Sciatic nerve (tissue), 2 donors: ENCODE results near the gene NDOR1. TPM values are rescaled to one million over a fixed set of nuclear protein-coding genes. Genes with fewer than 3 reads are reported as not detected.
"Not testable (repeated sequence)": the region's sequence is repeated elsewhere in the genome, so short reads cannot be mapped to it uniquely, and the experiment has no call there.

Source experiments
- ATAC-seq: fragments of 200-7000 bp; cut with Tn5 transposase; one replicate; pipeline ENCODE4 v1.9.1; 2020; ENCODE audit warnings: mild to moderate bottlenecking, moderate library complexity
- DNase-seq: peaks from one replicate; pipeline ENCODE4 v3.0.0-alpha.2; 2020; ENCODE audit warnings: low spot score
- intact Hi-C: fragments of 100-400 bp; cut with DNase I; formaldehyde crosslinking; loops from one replicate; pipeline ENCODE4 v1.14.2; 2022
- total RNA-seq: library from RNA; stranded (reverse); fragmentation: NEBNext Ultra II Directional; extraction: Animal tissue kit (Norgen Biotek cat#: 25700); gene quantifications from one replicate; pipeline ENCODE4 v1.2.1, GENCODE V29; 2021
- donor health status: DM: no; HTN: no; CAD: no.
- donor health status: DM: no; HTN: no; CAD: no.

Gene NDOR1
- total RNA-seq, 1 donor from 2014 or later, result 16.5 TPM

DNA sequence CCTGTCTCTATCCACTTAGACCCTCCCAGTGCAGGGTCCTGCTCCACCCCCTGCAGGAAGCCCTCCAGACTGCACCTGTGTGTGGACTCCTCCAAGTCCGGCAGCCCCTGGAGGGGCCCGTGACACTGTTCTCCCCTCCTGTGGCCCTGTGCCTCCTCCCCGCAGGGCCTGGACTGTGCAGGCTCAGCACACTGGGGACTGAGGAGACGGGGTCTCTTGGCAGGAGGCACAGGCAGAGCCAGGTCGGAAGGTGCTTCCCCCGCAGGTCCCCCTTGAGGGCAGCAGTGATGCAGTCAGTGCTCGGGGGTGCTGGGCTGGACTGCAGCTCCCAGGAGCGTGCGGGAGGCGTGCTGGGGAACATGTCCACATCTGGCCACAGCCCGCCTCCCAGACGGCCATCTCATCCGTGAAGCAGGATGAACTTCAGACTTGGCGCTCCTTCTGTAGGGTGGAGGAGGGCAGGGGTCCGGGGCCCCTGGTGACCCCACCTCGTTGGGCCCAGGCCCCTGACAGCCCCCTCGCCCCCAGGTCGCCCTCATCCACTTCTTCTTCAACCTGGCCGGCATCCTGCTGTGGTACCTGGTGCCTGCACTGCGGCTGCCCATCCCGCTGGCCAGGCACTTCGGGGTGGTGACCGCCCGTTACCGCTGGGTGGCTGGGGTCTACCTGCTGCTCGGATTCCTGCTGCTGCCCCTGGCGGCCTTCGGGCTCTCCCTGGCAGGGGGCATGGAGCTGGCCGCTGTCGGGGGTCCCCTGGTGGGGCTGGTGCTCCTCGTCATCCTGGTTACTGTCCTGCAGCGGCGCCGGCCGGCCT is 30.1 kb downstream of the NDOR1 start:
- ATAC-seq (no peak), DNase-seq (no peak)
- intact Hi-C loops, result loop anchor here (10.0 kb wide), 1 partner anchor 51 kb away; the partner anchor contains the start of genes ANAPC2 and SSNA1

DNA sequence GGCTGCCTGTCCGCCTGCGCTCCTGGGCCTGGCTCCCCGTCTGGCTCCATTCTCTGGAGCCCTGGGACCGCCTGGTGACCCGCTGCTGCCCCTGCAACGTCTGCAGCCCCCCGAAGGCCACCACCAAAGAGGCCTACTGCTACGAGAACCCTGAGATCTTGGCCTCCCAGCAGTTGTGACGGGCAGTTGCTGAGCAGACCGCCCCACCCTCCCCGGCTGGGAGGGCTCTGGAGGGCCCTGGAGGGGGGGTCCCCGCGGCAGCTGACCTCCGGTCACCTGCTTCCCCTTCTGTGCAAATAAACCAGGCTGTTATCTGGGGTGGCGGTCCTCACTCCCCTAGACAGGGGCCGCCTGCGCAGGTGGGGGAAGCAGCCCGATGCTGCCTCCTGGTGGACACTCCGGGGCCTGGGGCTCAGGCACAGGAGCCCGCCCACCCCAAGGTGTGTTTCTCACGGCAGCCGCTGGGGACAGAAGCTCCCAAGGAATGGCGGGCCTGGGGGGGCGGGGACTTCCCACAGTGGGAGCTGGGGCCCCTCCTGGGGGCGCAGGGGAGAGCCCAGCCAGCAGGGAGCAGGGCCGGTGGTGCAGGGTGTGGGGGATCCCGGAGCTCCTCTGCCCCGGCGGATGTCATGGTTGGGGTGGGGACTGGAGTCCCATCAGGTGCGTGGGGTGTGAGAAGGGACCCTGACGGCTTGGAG is 30.9 kb downstream of the NDOR1 start:
- intact Hi-C loops, result loop anchor here (10.0 kb wide), 1 partner anchor 52 kb away; the partner anchor contains the start of genes ANAPC2 and SSNA1
- ATAC-seq, result peak; percentile 33
- DNase-seq, result peak; percentile 87

DNA sequence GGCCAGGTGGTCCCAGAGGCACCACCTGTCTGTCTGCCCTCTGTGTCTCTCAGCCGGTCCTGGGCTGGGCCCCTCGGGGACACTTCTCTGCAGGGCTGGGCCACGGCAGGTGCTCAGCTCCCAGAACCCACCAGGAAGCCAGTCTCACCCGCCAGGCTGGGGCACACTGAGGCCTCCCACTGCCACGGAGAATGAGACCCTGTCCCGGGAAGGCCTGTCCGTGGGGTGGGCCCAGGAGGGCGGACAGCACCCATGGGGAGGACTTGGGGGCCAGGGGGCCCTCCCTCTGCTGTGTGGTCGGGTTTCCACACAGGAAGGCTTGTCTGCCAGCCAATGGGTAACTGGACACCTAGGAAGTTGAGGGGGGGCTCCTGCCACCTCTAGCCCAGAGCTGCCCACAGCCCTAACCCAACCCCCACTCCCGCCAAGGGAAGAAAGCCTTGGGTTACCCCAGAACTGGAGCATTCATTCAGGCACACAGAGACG is 31.5 kb downstream of the NDOR1 start:
- DNase-seq (no peak), ATAC-seq (no peak)
- intact Hi-C loops, result loop anchor here (10.0 kb wide), 1 partner anchor 52 kb away; the partner anchor contains the start of genes ANAPC2 and SSNA1

DNA sequence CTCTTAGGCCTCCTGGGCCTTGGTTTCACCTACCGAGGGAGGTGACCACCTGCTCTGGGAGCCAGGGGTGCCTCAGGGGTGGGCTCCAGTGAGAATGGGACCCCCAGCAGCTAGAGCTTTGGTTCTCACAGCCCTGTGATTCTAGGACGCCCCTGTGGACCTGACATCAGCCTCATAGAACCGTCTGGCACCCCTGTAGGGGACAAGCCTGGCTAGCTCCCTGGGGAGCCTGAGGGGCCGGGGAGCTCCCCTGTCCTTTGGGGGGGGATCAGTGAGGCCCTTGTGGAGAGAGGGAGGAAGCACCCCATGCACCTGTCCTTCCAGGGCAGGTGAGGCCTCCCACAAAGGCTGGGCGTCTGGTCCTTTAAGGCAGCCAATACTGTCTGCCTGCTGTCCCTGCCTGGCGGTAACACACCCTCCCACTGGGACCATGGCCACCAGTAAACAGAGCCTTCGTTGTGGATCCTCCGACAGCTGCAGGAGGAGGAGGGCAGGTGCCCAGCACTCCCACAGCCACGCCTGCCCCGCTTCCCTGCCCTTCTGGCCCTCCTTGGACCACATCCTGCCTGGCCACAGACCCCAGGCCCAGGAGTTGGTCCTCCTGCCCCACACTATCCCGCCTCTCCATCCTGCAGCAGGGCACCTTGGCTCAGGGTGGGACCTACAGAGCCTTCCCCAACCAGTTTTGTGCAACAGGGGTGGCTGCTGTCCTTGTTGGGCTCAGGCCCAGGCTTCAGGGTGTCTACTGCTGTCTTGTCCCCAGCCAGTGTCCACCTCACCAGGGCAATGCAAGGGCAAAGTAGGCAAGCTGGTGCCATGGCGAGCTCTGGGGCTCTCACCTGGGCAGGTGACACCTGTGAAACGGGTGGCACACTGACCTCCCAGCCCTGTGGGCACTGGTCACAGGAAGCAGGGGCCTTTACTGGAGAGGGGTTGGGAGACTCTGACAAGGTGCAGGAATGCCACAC is 32.5 kb downstream of the NDOR1 start:
- intact Hi-C loops, result loop anchor here (10.0 kb wide), 1 partner anchor 53 kb away; the partner anchor contains the start of genes ANAPC2 and SSNA1
- no peak for ATAC-seq
- no peak for DNase-seq

DNA sequence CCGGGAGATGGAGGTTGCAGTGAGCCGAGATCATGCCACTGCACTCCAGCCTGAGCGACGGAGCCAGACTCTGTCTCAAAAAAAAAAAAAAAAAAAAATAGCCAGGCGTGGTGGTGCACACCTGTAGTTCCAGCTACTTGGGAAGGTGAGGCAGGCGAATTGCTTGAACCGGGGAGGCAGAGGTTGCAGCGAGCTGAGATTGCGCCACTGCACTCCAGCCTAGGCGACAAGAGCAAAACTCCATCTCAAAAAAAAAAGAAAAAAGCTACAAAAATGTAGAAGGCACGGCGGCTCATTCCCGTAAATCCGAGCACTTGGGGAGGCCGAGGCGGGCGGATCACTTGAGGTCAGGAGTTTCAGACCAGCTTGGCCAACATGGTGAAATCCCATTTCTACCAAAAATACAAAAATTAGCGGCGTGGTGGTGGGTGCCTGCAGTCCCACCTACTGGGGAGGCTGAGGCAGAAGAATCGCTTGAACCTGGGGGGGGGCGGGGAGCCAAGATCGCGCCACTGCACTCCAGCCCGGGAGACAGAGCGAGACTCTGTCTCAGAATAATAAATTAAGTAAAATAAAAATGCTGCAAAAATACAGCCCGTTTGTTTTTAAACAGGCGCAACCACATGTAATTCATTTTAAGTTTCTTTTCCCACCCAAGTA is 34.2 kb downstream of the NDOR1 start:
- not testable (repeated sequence) for DNase-seq, ATAC-seq
- intact Hi-C loops, result loop anchor here (10.0 kb wide), 1 partner anchor 55 kb away; the partner anchor contains the start of genes ANAPC2 and SSNA1

DNA sequence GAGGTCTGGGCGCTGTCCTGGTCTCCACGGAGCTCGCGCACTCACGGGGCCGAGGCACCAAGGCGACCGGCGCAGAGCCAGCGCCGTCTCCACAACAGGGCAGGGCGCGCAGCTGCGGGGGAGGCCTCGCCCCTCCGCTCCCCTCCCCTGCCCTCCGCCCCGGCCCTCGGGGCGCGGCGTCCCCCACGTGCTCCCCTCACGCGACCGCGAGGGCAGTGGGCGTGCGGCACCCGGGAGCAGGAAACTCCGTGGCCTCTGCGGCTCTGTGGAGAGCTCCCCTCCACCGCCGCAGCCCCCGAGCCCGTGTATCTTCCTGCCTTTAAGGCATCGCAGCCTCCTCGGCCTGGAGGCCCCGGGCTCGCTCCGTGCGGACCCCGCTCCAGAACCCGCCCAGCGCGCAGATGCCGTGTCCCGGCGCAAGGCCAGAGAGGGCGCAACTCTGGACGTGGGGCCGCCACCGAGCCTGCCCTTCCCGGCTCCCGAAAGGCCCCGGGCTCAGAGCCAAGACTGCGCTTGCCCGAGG is 34.9 kb downstream of the NDOR1 start:
- intact Hi-C loops, result no loop called here
- no peak for DNase-seq
- ATAC-seq, result peak; percentile 40

DNA sequence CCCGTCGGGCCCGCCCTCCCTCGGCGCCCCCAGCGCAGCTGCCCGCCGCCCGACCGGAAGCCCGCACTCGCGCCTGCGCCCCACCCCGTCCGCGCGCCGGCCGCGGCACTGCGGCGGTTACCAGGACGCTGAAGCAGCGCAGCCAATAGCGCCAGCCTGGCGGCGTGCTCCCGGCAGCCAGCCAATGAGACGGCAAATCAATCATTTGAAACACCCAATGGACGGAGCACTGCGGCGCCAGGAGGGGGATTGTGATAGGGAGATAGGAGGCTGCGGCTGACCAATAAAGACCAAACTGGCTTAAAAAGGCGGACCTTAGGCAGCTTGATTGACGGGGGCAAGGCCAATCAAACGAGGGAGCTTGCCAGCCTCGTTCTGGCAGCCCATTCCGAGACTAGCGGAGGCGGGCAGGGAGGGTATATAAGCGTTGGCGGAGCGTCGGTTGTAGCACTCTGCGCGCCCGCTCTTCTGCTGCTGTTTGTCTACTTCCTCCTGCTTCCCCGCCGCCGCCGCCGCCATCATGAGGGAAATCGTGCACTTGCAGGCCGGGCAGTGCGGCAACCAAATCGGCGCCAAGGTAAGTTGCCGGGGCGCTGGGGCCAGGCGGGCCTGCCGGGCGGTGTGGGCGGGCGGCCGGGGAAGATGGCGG is 35.5 kb downstream of the NDOR1 start, which contains the start of gene TUBB4B:
TSS of gene TUBB4B (plus strand) at position 447 of the 649 bp plus-strand sequence. CDS start at position 521, 74 bp downstream.
- intact Hi-C loops, result no loop called here
- DNase-seq (peak; percentile 99), ATAC-seq (peak; percentile 96)

DNA sequence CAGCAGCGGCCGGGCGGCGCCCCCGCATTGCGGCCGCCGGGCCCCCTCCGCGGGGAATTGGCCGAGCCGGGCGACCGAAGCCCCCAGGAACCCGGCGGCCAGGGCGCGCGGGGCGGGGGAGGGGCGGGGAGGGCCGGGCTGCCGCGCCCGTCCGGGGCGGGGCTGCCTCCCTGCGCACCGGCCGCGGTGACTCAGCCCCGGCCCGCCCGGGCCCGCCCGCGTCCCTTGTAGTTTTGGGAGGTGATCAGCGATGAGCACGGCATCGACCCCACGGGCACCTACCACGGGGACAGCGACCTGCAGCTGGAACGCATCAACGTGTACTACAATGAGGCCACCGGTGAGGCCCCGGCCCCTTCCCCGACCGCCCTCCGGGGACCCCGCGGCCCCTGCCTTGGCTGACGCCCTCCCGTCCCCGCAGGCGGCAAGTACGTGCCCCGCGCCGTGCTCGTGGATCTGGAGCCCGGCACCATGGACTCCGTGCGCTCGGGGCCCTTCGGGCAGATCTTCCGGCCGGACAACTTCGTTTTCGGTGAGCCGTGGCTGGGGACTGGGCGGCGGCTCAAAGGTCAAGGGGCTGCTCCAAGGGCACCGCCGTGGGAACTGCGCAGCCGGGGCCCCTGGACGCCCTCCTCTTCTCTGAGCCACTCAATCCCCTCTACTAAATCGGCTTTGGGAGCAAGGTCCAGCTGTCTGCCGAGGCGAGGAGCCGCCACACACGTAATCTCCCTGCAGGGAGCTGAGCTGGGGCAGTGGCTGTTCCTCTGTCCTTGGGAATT is 36.2 kb downstream of the NDOR1 start:
- ATAC-seq (no peak), DNase-seq (peak; percentile 82)
- intact Hi-C loops, result no loop called here

DNA sequence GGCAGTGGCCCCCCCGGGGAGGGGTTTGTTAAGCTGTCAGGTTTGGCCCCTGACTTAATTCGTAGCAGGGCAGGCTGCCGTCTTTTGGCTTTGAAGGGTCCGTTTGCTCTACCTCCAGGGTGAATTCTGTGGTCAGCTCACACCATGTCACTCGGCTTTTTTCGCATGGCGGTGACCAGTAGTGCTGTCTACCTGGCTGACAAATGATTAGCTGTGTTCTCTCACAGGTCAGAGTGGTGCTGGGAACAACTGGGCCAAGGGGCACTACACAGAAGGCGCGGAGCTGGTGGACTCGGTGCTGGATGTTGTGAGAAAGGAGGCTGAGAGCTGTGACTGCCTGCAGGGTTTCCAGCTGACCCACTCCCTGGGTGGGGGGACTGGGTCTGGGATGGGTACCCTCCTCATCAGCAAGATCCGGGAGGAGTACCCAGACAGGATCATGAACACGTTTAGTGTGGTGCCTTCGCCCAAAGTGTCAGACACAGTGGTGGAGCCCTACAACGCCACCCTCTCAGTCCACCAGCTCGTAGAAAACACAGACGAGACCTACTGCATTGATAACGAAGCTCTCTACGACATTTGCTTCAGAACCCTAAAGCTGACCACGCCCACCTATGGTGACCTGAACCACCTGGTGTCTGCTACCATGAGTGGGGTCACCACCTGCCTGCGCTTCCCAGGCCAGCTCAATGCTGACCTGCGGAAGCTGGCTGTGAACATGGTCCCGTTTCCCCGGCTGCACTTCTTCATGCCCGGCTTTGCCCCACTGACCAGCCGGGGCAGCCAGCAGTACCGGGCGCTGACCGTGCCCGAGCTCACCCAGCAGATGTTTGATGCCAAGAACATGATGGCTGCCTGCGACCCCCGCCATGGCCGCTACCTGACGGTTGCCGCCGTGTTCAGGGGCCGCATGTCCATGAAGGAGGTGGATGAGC is 37.0 kb downstream of the NDOR1 start:
- ATAC-seq (no peak), DNase-seq (no peak)
- intact Hi-C loops, result no loop called here

DNA sequence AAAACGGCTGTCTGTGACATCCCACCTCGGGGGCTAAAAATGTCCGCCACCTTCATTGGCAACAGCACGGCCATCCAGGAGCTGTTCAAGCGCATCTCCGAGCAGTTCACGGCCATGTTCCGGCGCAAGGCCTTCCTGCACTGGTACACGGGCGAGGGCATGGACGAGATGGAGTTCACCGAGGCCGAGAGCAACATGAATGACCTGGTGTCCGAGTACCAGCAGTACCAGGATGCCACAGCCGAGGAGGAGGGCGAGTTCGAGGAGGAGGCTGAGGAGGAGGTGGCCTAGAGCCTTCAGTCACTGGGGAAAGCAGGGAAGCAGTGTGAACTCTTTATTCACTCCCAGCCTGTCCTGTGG is 37.7 kb downstream of the NDOR1 start:
- intact Hi-C loops, ATAC-seq, DNase-seq: not testable (repeated sequence)

DNA sequence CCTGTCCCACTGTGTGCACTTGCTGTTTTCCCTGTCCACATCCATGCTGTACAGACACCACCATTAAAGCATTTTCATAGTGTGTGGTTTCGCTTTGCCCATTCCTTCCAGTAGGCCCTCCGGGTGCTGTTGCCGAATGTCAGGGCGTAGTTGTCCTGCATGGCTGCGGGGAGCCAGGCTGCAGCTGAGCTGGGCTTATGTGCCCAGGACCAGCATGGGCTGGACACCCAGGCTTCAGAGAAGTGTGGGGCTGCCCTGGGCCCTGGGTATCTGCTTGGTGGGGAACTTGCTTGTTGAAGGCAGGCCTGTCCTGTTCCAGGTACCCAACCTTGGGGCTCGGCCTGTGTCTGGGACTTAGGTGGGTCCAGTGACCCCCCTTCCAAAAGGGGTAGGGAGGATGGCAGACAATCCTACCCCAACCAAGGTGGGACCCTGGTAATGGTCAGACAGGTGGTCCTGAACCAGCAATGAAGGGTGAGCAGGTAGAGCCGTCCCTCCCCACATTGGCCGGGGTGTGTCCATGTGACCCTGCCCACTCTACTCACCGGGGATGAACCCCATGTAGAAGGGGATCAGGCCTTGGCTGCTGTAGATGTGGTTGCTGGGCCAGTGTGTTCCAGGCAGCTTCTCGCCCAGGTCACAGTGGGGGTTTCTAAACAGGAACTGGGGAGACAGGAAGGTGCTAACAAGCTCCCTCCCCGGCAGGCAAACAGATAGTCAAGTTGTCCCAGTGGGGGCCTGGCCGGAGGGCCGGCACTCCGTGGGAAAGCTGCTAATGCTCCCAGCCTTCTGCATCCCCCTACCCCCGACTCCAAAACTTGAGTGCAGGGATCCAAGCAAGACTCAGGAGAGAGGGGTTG is 38.4 kb downstream of the NDOR1 start:
- DNase-seq, result no peak
- intact Hi-C loops, result no loop called here
- no peak for ATAC-seq

DNA sequence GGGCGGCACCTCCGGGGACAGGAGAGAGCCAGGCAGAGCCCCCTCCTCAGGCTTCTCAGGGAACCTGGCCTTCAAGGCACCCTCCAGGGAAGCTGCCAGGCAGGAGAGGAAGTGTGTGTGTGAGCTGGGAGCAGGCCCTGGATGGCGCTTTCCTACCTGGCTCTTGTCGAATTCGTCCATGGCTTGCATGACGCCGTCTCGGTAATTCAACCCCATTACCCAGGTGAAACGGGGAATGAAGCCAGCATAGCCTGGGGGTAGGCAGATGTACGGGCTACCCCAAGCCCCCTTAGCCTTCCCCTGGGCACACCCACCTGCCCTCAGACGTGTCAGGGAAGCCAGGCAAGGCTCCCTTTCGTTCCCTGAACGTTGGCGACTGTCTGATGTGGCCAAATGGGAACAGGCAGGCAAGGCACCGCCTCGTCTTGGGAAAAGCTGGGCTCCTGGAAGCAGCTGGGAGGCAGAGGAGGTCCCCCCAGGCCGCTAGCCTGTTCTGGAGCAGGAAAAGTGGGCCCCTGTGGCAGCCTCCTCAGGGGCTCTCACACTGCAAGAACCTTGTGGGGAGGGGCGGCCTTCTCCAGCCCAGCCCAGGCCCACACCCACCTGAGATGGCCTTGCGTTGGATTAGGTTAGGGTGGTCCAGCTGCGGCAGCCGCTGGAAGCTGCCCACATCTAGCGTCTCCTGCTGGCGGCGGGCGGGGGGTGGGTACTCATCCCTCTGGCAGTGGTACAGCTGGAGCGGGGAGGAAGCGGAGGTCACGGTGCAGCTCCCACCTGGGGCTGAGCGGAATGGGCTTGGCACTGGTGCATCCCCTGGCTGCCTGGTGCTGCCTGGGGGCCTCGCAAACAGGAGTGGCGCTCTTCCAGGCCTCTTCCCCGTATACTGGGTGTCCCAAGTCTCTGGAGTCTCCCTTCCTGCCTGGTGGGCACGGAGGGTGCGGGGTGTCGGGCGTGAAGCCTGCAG is 39.3 kb downstream of the NDOR1 start:
- intact Hi-C loops, result no loop called here
- DNase-seq, result no peak
- no peak for ATAC-seq
